ENCODE measurements around the gene TMEM53. TPM values are rescaled to one million over a fixed set of nuclear protein-coding genes. Genes with fewer than 3 reads are reported as not detected.
"Not testable (repeated sequence)": the region's sequence is repeated elsewhere in the genome, so short reads cannot be mapped to it uniquely, and the experiment has no call there.

The TMEM53 gene
- total RNA-seq, 1 donor = 0.52 TPM

- no peaks in the 10 kb centered on the region for H3K27me3 ChIP-seq (ENCODE audit: insufficient read depth, low read length)
- no peaks in the 10 kb centered on the region for H3K9me3 ChIP-seq (ENCODE audit: low read depth, low read length)
- no peak overlapping the region for H3K4me3 ChIP-seq (ENCODE audit: low read length)
- H3K4me1 ChIP-seq (ENCODE audit: insufficient read depth, low read length) = peaks cover 42% of the 10 kb centered on the region
Measured at GRCh38 chr1:44670751-44671640, 3.3 kb downstream of the TMEM53 start.

- H3K4me1 ChIP-seq (ENCODE audit: insufficient read depth, low read length) = peaks cover 14% of the 10 kb centered on the region
- not testable (repeated sequence) for H3K27me3 ChIP-seq (ENCODE audit: insufficient read depth, low read length); H3K4me3 ChIP-seq (ENCODE audit: low read length); H3K9me3 ChIP-seq (ENCODE audit: low read depth, low read length)
Measured at GRCh38 chr1:44666719-44667118, 7.6 kb downstream of the TMEM53 start.

GRCh38 chr1:44664730-44665370 is 9.4 kb downstream of the TMEM53 start:
- Histone ChIP-seq H3K4me3 (ENCODE audit: low read length) (no peak overlapping the region), H3K4me1 (ENCODE audit: insufficient read depth, low read length) (peaks cover 8% of the 10 kb centered on the region), H3K27me3 (ENCODE audit: insufficient read depth, low read length) (no peaks in the 10 kb centered on the region), H3K9me3 (ENCODE audit: low read depth, low read length) (no peaks in the 10 kb centered on the region)

GRCh38 chr1:44663417-44663816 is 10.9 kb downstream of the TMEM53 start:
- Histone ChIP-seq H3K4me1 (ENCODE audit: insufficient read depth, low read length) (peaks cover 8% of the 10 kb centered on the region), H3K27me3 (ENCODE audit: insufficient read depth, low read length) (no peaks in the 10 kb centered on the region), H3K4me3 (ENCODE audit: low read length) (no peak overlapping the region), H3K9me3 (ENCODE audit: low read depth, low read length) (no peaks in the 10 kb centered on the region)

- H3K4me3 ChIP-seq (ENCODE audit: low read length) = no peak overlapping the region
Measured at GRCh38 chr1:44662683-44663030, 11.6 kb downstream of the TMEM53 start.

GRCh38 chr1:44661781-44662682 is 12.2 kb downstream of the TMEM53 start:
- Histone ChIP-seq H3K4me1 (ENCODE audit: insufficient read depth, low read length) (peaks cover 8% of the 10 kb centered on the region), H3K4me3 (ENCODE audit: low read length) (no peak overlapping the region), H3K9me3 (ENCODE audit: low read depth, low read length) (no peaks in the 10 kb centered on the region), H3K27me3 (ENCODE audit: insufficient read depth, low read length) (no peaks in the 10 kb centered on the region)

More at GRCh38 chr1:44662683-44663030, 11.6 kb downstream of the TMEM53 start:
- H3K4me1 ChIP-seq (ENCODE audit: insufficient read depth, low read length) = peaks cover 8% of the 10 kb centered on the region
- H3K27me3 ChIP-seq (ENCODE audit: insufficient read depth, low read length) = no peaks in the 10 kb centered on the region
- no peaks in the 10 kb centered on the region for H3K9me3 ChIP-seq (ENCODE audit: low read depth, low read length)

- peaks cover 8% of the 10 kb centered on the region for H3K4me1 ChIP-seq (ENCODE audit: insufficient read depth, low read length)
- no peaks in the 10 kb centered on the region for H3K9me3 ChIP-seq (ENCODE audit: low read depth, low read length)
- H3K27me3 ChIP-seq (ENCODE audit: insufficient read depth, low read length) = no peaks in the 10 kb centered on the region
- H3K4me3 ChIP-seq (ENCODE audit: low read length) = no peak overlapping the region
Measured at GRCh38 chr1:44660176-44660575, 14.1 kb downstream of the TMEM53 start.

GRCh38 chr1:44659566-44659965 is 14.7 kb downstream of the TMEM53 start:
- no peaks in the 10 kb centered on the region for H3K9me3 ChIP-seq (ENCODE audit: low read depth, low read length)
- H3K27me3 ChIP-seq (ENCODE audit: insufficient read depth, low read length) = no peaks in the 10 kb centered on the region
- H3K4me1 ChIP-seq (ENCODE audit: insufficient read depth, low read length) = peaks cover 3% of the 10 kb centered on the region
- no peak overlapping the region for H3K4me3 ChIP-seq (ENCODE audit: low read length)

GRCh38 chr1:44655609-44656008 is 18.7 kb downstream of the TMEM53 start:
- H3K4me3 ChIP-seq (ENCODE audit: low read length) = no peak overlapping the region

GRCh38 chr1:44654621-44655187 is 19.6 kb downstream of the TMEM53 start:
- H3K9me3 ChIP-seq (ENCODE audit: low read depth, low read length) = no peaks in the 10 kb centered on the region
- no peaks in the 10 kb centered on the region for H3K4me1 ChIP-seq (ENCODE audit: insufficient read depth, low read length)

More at GRCh38 chr1:44655609-44656008, 18.7 kb downstream of the TMEM53 start:
- H3K4me1 ChIP-seq (ENCODE audit: insufficient read depth, low read length) = no peaks in the 10 kb centered on the region
- H3K9me3 ChIP-seq (ENCODE audit: low read depth, low read length) = no peaks in the 10 kb centered on the region
- H3K27me3 ChIP-seq (ENCODE audit: insufficient read depth, low read length) = no peaks in the 10 kb centered on the region

GRCh38 chr1:44653107-44653964 is 20.9 kb downstream of the TMEM53 start:
- Histone ChIP-seq H3K27me3 (ENCODE audit: insufficient read depth, low read length) (no peaks in the 10 kb centered on the region), H3K9me3 (ENCODE audit: low read depth, low read length) (no peaks in the 10 kb centered on the region), H3K4me3 (ENCODE audit: low read length) (no peak overlapping the region), H3K4me1 (ENCODE audit: insufficient read depth, low read length) (no peaks in the 10 kb centered on the region)

More at GRCh38 chr1:44654621-44655187, 19.6 kb downstream of the TMEM53 start:
- Histone ChIP-seq H3K27me3 (ENCODE audit: insufficient read depth, low read length) (no peaks in the 10 kb centered on the region), H3K4me3 (ENCODE audit: low read length) (no peak overlapping the region)

GRCh38 chr1:44652445-44653106 is 21.7 kb downstream of the TMEM53 start:
- no peak overlapping the region for H3K4me3 ChIP-seq (ENCODE audit: low read length)
- no peaks in the 10 kb centered on the region for H3K9me3 ChIP-seq (ENCODE audit: low read depth, low read length)
- no peaks in the 10 kb centered on the region for H3K27me3 ChIP-seq (ENCODE audit: insufficient read depth, low read length)
- H3K4me1 ChIP-seq (ENCODE audit: insufficient read depth, low read length) = no peaks in the 10 kb centered on the region

- Histone ChIP-seq H3K4me3 (ENCODE audit: low read length) (no peak overlapping the region), H3K27me3 (ENCODE audit: insufficient read depth, low read length) (no peaks in the 10 kb centered on the region), H3K9me3 (ENCODE audit: low read depth, low read length) (no peaks in the 10 kb centered on the region), H3K4me1 (ENCODE audit: insufficient read depth, low read length) (no peaks in the 10 kb centered on the region)
Measured at GRCh38 chr1:44651069-44651468, 23.2 kb downstream of the TMEM53 start.

All from mononuclear cell (primary cell).